Epithelial cell of esophagus (primary cell): ENCODE measurements around the gene CTSS.
"Not testable (repeated sequence)": the region's sequence is repeated elsewhere in the genome, so short reads cannot be mapped to it uniquely, and the experiment has no call there.

Source experiments
- DNase-seq: peaks from one replicate; pipeline ENCODE4 v3.0.0; 2010; ENCODE audit warnings: low read depth
- H3K4me3 ChIP-seq: 2 replicates; pipeline ENCODE4 v1.5.1; 2011; ENCODE audit warnings: mild to moderate bottlenecking, low read length, control low read depth
- TF ChIP-seq, protein P1 (sequence below): IDR thresholded peaks from 2 replicates; pipeline ENCODE4 v1.5.1; 2011; ENCODE audit warnings: low read depth, mild to moderate bottlenecking, low read length, control low read depth, inconsistent platforms; ENCODE audit not compliant: insufficient read depth; ENCODE audit errors: missing control alignments

Gene CTSS

DNA sequence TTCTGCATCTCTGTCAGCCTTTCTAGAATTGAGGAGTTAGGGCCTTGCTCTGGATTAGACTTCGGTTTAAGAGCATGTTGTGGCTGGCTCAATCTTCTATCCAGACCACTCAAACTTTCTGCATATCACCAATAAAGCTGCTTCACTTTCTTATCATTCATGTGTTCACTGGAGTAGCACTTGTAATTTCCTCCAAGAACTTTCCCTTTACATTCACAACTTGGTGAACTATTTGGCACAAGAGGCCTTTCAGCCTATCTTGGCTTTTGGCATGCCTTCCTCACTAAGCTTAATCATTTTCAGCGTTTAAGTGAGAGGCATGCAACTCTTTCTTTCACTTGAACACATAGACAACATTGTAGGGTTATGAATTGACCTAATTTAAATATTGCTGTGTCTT is 41.2 kb downstream of the CTSS start:
- DNase-seq: no peak
- TF ChIP-seq, protein P1, sequence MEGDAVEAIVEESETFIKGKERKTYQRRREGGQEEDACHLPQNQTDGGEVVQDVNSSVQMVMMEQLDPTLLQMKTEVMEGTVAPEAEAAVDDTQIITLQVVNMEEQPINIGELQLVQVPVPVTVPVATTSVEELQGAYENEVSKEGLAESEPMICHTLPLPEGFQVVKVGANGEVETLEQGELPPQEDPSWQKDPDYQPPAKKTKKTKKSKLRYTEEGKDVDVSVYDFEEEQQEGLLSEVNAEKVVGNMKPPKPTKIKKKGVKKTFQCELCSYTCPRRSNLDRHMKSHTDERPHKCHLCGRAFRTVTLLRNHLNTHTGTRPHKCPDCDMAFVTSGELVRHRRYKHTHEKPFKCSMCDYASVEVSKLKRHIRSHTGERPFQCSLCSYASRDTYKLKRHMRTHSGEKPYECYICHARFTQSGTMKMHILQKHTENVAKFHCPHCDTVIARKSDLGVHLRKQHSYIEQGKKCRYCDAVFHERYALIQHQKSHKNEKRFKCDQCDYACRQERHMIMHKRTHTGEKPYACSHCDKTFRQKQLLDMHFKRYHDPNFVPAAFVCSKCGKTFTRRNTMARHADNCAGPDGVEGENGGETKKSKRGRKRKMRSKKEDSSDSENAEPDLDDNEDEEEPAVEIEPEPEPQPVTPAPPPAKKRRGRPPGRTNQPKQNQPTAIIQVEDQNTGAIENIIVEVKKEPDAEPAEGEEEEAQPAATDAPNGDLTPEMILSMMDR: no peak
- no peak overlapping the region for H3K4me3 ChIP-seq

DNA sequence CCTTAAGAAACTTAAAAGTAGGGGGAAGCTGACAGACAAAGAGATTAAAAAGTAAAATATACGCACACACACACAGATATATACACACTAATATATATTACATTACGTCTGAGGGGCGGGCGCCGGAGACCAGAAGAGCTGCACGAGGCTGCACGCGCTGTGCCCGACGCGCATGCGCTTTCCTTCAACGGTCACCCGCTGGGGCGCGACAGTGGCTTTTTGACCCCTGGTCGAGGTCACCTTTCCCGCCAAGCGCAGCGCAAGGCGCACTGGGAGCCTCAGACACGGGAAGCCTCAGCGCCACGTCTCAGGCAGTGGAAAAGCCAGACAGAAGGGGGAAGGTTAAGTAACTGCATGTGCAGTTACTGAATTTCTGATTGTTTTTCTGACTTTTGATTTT is 44.9 kb downstream of the CTSS start, which contains the start of gene HORMAD1:
Gene HORMAD1 (minus strand): TSS at position 193 of the 400 bp plus-strand sequence. CDS start 1,390 bp downstream, outside the sequence.
- H3K4me3 ChIP-seq: no peak within 1 kb of the TSS
- no peak for DNase-seq
- TF ChIP-seq, protein P1: no peak

DNA sequence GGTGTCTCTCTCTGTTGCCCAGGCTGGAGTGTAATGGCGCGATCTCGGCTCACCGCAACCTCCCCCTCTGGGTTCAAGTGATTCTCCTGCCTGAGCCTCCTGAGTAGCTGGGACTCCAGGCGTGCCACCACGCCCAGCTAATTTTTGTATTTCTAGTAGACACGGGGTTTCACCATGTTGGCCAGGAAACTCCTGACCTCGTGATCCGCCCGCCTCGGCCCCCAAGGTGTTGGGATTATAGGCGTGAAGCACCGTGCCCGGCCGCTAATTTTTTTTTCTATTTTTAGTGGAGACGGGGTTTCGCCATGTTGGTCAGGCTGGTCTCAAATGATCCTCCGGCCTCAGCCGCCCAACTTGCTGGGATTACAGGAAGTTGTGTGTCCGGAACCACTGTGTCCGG is 45.5 kb downstream of the CTSS start:
- TF ChIP-seq, protein P1: no peak
- no peak overlapping the region for H3K4me3 ChIP-seq
- DNase-seq: no peak

DNA sequence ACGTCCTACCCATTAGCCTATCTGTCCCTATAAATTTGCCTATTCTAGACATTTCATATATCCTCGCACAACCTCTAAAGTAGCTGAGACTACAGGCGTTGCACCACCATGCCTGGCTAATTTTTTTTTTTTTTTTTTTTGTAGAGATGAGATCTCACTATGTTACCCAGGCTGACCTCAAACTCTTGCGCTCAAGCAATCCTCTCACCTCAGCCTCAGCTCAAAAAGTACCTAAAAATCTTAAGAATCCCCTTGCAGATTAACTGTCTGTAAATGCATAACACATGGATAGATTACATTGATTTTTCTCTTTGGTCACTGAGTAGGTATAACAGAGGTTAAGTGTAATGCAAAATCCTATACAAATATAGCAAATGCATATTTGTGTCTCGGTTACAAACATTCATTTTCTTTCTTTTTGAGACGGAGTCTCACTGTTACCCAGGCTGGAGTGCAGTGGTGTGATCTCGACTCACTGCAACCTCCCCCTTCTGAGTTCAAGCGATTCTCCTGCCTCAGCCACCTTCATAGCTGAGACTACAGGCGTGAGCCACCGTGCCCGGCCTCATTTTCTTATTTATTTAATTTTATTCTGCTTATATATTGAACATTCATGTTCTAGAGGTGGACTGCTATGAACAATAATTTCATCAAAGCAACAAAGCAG is 47.2 kb downstream of the CTSS start:
- TF ChIP-seq, protein P1: no peak
- DNase-seq: no peak
- no peak overlapping the region for H3K4me3 ChIP-seq

DNA sequence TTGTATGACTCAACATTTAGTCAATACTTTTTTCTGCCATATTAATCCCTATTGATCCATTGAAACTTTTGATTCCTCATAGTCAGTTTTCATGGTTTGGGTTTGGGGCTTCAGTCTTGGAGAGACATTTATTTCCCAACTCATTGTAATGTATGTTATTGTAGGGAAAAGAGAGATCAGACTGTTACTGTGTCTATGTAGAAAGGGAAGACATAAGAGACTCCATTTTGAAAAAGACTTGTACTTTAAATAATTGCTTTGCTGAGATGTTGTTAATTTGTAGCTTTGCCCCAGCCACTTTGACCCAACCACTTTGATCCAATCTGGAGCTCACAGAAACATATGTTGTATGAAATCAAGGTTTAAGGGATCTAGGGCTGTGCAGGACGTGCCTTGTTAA is 56.5 kb downstream of the CTSS start:
- not testable (repeated sequence) for H3K4me3 ChIP-seq, DNase-seq

DNA sequence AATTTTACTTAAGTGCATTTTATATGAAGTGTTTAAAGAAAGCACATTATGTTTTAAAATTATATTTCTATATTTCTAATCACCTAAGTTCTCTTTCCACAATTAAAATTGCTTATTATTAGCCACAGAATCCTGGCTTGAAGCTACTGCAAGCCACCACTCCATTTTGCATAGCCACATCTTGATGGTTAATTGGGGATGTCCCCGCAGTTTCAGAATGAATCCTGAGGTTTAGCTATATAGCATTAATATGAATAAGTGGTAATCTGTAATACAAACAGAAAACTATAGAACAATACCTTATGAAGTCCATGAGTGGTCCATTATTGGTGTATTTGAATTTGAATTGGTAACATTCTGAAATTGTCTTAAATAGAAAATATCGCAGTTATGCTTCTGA is 57.0 kb downstream of the CTSS start:
- TF ChIP-seq, protein P1: no peak
- no peak overlapping the region for H3K4me3 ChIP-seq
- no peak for DNase-seq

DNA sequence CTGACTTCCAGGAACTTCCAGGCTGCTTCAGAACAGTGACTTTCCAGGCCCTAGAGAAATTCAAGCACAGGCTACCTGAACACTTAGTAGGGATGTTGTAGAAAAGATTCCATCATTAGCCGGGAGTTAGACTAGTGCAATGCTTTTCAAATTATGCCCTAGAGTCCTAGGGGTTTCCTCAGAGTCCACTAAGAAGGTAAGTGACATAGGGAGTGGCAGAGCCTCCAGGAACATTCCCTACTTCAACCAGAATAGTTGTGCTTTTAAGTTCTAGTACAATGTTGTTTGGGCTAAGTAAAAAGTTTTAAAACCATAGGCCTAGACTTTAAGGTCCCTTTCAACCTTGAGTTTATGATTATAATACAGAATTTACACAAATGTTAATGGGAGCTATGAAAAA is 59.5 kb downstream of the CTSS start:
- TF ChIP-seq, protein P1: no peak
- no peak overlapping the region for H3K4me3 ChIP-seq
- DNase-seq: no peak

DNA sequence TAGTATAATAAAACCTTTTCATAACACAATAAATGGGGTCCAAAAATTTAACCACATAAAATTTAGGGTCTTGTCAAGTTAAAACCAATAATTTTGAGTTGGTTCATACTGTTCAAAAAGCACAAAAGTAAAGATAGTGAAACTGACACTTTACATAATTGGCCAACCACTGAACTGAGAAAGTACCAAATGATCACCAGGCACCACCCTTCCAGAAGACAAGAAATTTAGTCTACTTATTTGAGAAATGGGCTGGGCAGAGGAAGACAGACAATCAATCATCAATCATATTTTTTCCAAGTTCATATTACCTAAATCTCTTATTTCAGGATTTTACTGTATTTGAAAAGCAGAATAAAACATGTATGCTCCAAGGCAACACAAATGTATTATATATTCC is 62.2 kb downstream of the CTSS start:
- TF ChIP-seq, protein P1: no peak
- H3K4me3 ChIP-seq: no peak overlapping the region
- DNase-seq: no peak
